Vagina (tissue), 2 donors: Measurements from ENCODE around the gene PI4KA.

ENCODE experiments used
- POLR2AphosphoS5 ChIP-seq, 2 donors: sonication (generic); formaldehyde crosslinking; IDR thresholded peaks; one replicate each; pipeline ENCODE4 v1.9.0; 2017; ENCODE audit warnings: antibody characterized with exemption in 2 of 2, mild to moderate bottlenecking in 2 of 2, low read depth in 1 of 2; ENCODE audit not compliant: insufficient read depth in 1 of 2
- TF ChIP-seq, protein P1 (sequence below), 3 experiments: fragments of 450-650 bp in 2 of 3; fragments of 200-600 bp in 1 of 3; sonication (generic) in 1 of 3; IDR thresholded peaks; one replicate each; pipeline ENCODE4 v1.5.1; 2017 to 2019; ENCODE audit warnings: antibody characterized with exemption in 3 of 3, mild to moderate bottlenecking in 2 of 3, moderate library complexity in 2 of 3

DNA sequence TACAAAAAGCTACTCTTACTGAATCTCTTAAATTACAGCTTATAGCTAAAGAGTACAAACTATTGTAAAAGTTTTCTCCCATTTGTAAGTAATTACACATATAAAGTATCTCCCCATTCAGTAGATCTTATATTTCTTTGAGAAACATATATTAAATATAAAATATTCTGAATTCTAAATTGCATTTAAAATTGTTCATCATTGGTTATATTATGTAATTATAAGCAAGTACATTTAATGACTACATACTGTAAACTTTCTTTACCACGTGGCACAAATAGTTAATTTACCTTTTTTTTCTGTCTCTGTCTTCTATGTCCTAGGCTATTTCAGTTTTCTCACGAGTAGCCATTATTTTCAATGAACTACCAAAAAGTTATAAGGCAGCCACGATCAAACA, 185.9 kb downstream of the PI4KA start:
- TF ChIP-seq, protein P1, sequence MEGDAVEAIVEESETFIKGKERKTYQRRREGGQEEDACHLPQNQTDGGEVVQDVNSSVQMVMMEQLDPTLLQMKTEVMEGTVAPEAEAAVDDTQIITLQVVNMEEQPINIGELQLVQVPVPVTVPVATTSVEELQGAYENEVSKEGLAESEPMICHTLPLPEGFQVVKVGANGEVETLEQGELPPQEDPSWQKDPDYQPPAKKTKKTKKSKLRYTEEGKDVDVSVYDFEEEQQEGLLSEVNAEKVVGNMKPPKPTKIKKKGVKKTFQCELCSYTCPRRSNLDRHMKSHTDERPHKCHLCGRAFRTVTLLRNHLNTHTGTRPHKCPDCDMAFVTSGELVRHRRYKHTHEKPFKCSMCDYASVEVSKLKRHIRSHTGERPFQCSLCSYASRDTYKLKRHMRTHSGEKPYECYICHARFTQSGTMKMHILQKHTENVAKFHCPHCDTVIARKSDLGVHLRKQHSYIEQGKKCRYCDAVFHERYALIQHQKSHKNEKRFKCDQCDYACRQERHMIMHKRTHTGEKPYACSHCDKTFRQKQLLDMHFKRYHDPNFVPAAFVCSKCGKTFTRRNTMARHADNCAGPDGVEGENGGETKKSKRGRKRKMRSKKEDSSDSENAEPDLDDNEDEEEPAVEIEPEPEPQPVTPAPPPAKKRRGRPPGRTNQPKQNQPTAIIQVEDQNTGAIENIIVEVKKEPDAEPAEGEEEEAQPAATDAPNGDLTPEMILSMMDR (IDR thresholded peaks at IDR 0.05), result no peak
- no peak for TF ChIP-seq POLR2AphosphoS5 (IDR thresholded peaks at IDR 0.05; ENCODE audit: insufficient read depth in 1 of 2, low read depth in 1 of 2)
